ENCODE data around the gene CCDC183.

DNA sequence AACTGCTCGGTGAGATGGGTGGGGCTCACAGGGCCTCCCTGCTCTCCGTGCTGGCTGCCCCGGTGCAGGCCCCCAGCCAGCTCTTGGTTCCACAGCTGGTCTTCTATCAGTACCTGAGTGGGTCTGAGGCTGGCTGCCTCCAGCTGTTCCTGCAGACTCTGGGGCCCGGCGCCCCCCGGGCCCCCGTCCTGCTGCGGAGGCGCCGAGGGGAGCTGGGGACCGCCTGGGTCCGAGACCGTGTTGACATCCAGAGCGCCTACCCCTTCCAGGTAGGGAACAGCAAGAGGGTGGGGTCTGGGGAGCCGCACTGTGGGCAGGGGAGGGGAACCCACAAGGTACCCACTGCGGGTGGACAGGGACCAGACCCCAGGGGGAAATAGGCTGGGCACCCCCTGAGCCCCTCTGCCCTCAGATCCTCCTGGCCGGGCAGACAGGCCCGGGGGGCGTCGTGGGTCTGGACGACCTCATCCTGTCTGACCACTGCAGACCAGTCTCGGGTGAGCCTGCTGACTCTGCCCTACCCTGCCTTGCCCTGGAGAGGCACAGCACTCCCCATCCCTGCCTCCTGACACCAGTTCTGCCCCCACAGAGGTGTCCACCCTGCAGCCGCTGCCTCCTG lies 58.8 kb downstream of the CCDC183 start:
- TF ChIP-seq, protein P1, sequence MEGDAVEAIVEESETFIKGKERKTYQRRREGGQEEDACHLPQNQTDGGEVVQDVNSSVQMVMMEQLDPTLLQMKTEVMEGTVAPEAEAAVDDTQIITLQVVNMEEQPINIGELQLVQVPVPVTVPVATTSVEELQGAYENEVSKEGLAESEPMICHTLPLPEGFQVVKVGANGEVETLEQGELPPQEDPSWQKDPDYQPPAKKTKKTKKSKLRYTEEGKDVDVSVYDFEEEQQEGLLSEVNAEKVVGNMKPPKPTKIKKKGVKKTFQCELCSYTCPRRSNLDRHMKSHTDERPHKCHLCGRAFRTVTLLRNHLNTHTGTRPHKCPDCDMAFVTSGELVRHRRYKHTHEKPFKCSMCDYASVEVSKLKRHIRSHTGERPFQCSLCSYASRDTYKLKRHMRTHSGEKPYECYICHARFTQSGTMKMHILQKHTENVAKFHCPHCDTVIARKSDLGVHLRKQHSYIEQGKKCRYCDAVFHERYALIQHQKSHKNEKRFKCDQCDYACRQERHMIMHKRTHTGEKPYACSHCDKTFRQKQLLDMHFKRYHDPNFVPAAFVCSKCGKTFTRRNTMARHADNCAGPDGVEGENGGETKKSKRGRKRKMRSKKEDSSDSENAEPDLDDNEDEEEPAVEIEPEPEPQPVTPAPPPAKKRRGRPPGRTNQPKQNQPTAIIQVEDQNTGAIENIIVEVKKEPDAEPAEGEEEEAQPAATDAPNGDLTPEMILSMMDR (conservative IDR thresholded peaks at IDR 0.05; ENCODE audit: low read length) = no peak
- TF ChIP-seq EZH2phosphoT487 (IDR thresholded peaks at IDR 0.05; ENCODE audit: borderline replicate concordance) = no peak
